Endodermal cell (in vitro differentiated cells): ENCODE results near the gene ASTN2. TPM values are rescaled to one million over a fixed set of nuclear protein-coding genes. Genes with fewer than 3 reads are reported as not detected.

ENCODE experiments used
- DNase-seq: peaks from one replicate; pipeline ENCODE4 v3.0.0-alpha.2; 2017
- H3K27ac ChIP-seq: 2 replicates; pipeline ENCODE4 v1.5.1; 2013; ENCODE audit warnings: mild to moderate bottlenecking, low read depth, low read length, moderate library complexity
- H3K27me3 ChIP-seq: 2 replicates; pipeline ENCODE4 v1.6.1; 2013; ENCODE audit warnings: mild to moderate bottlenecking, low read length, moderate library complexity; ENCODE audit not compliant: insufficient read depth, control insufficient read depth, poor library complexity, severe bottlenecking
- H3K36me3 ChIP-seq: 2 replicates; pipeline ENCODE4 v1.7.0; 2013; ENCODE audit warnings: mild to moderate bottlenecking, low read length, moderate library complexity; ENCODE audit not compliant: control insufficient read depth, insufficient read depth
- H3K4me1 ChIP-seq: one replicate; pipeline ENCODE4 v1.7.0; 2013; ENCODE audit warnings: low read length; ENCODE audit not compliant: control insufficient read depth, insufficient read depth
- H3K4me3 ChIP-seq: 2 replicates; pipeline ENCODE4 v1.5.1; 2013; ENCODE audit warnings: mild to moderate bottlenecking, low read length, moderate library complexity
- H3K9ac ChIP-seq: 2 replicates; pipeline ENCODE4 v1.6.1; 2013; ENCODE audit warnings: mild to moderate bottlenecking, low read length, moderate library complexity; ENCODE audit not compliant: poor library complexity, severe bottlenecking; ENCODE audit errors: extremely low read depth
- H3K9me3 ChIP-seq: 2 replicates; pipeline ENCODE4 v1.6.1; 2013; ENCODE audit warnings: mild to moderate bottlenecking, low read length, moderate library complexity; ENCODE audit not compliant: control insufficient read depth
- H3K27ac Mint-ChIP-seq: 2 replicates; pipeline ENCODE4 v1.8.0; 2020; ENCODE audit warnings: mixed read lengths
- H3K27me3 Mint-ChIP-seq: 2 replicates; pipeline ENCODE4 v1.8.0; 2021; ENCODE audit warnings: mild to moderate bottlenecking, mixed read lengths; ENCODE audit not compliant: insufficient read depth
- H3K36me3 Mint-ChIP-seq: 2 replicates; pipeline ENCODE4 v1.8.0; 2020; ENCODE audit warnings: low read depth, mixed read lengths
- H3K4me1 Mint-ChIP-seq: 2 replicates; pipeline ENCODE4 v1.8.0; 2020; ENCODE audit warnings: mixed read lengths
- H3K4me3 Mint-ChIP-seq: 2 replicates; pipeline ENCODE4 v1.8.0; 2020; ENCODE audit warnings: mild to moderate bottlenecking, moderate library complexity, mixed read lengths
- H3K9me3 Mint-ChIP-seq: 2 replicates; pipeline ENCODE4 v1.8.0; 2020; ENCODE audit warnings: mild to moderate bottlenecking, mixed read lengths
- CTCF ChIP-seq: fragments of 200-600 bp; sonication (generic); conservative IDR thresholded peaks from 2 replicates; pipeline ENCODE4 v1.5.0; 2021; ENCODE audit warnings: antibody characterized with exemption, mild to moderate bottlenecking
- WGBS, 2 experiments: methylation state at CpG; one replicate each; pipeline versions ENCODE4 v1.1.5 to v1.1.7; 2013; ENCODE audit warnings: missing lambda C conversion rate in 2 of 2, mixed read lengths in 1 of 2; ENCODE audit not compliant: insufficient coverage in 1 of 2, insufficient read length in 1 of 2; 5-methylcytosine and 5-hydroxymethylcytosine counted together
- total RNA-seq, 2 donors: library from RNA; stranded (reverse); fragmentation: NEBNext Ultra II Directional in 1 of 2; extraction: Animal tissue kit (Norgen Biotek cat#: 25700) in 1 of 2; gene quantifications; 2 replicates in 1 of 2; 3 replicates in 1 of 2; pipeline ENCODE4 v1.2.1, GENCODE V29; 2021

ASTN2 gene
- total RNA-seq, 2 donors from 2014 or later: 8.9 to 10.4 TPM

DNA sequence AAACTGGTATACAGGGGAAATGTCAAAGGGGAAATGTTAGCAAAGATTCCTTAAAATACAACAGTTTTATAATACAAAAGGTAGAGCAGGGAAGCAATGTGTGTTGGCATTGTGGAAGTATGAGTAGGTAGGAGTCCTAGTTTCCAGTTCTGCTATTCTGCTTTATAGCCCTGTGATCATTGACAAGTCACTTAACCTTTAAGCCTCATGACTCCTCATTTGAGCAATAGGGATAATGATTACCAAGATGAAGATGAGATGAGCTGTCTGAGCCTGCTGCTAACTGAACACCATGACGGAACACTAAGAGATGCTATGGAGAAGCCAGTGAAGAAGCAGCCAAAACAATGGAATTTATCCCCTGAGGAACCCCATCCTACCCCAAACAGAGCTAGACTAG, 1009.5 kb downstream of the ASTN2 start:
- no peak for TF ChIP-seq CTCF
- H3K36me3 ChIP-seq: no peaks in the 10 kb centered on the region
- Mint-ChIP-seq H3K27me3 (peaks cover 42% of the 10 kb centered on the region), H3K9me3 (no peaks in the 10 kb centered on the region), H3K4me1 (no peaks in the 10 kb centered on the region), H3K36me3 (no peaks in the 10 kb centered on the region), H3K27ac (no peak overlapping the region), H3K4me3 (no peak overlapping the region)
- no peak overlapping the region for H3K4me3 ChIP-seq
- H3K9ac ChIP-seq: no peak overlapping the region
- no peak overlapping the region for H3K27ac ChIP-seq
- WGBS, 2 experiments: 93 to 100% methylated on average over 1 of the region's 1 CpG
- H3K4me1 ChIP-seq: no peaks in the 10 kb centered on the region
- peaks cover 59% of the 10 kb centered on the region for H3K27me3 ChIP-seq
- DNase-seq: no peak
- no peaks in the 10 kb centered on the region for H3K9me3 ChIP-seq

DNA sequence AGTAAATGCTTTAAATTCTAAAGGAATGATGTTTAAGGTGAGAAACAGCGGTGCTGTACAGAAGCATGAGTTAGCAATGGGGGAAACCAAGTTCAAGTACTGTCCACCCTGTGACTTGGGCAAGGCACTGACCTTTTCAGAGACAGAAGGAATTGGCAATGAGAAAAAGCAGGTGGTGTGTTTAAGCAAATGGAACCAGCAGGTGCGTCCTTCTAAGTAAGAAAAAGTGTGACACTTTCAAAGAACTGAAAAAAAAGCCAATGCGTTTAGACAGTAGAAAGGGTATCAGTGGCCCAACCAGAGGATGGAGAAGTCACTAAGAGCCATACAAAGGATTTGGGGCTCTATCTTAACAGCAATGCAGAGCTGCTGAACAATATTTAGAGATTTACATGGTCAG, 1010.6 kb downstream of the ASTN2 start:
- TF ChIP-seq CTCF: no peak
- no peaks in the 10 kb centered on the region for H3K36me3 ChIP-seq
- peaks cover 48% of the 10 kb centered on the region for H3K27me3 ChIP-seq
- Mint-ChIP-seq H3K27ac (no peak overlapping the region), H3K27me3 (peaks cover 33% of the 10 kb centered on the region), H3K9me3 (no peaks in the 10 kb centered on the region), H3K4me1 (no peaks in the 10 kb centered on the region), H3K4me3 (no peak overlapping the region), H3K36me3 (no peaks in the 10 kb centered on the region)
- H3K9ac ChIP-seq: no peak overlapping the region
- H3K4me3 ChIP-seq: no peak overlapping the region
- no peak overlapping the region for H3K27ac ChIP-seq
- DNase-seq: no peak
- no peaks in the 10 kb centered on the region for H3K9me3 ChIP-seq
- 92 to 100% methylated on average over 3 of the region's 3 CpGs for WGBS, 2 experiments
- no peaks in the 10 kb centered on the region for H3K4me1 ChIP-seq

- no peak for DNase-seq
- Histone ChIP-seq H3K9me3 (no peaks in the 10 kb centered on the region), H3K9ac (no peak overlapping the region), H3K27ac (no peak overlapping the region), H3K4me3 (no peak overlapping the region), H3K4me1 (no peaks in the 10 kb centered on the region), H3K27me3 (peaks cover 41% of the 10 kb centered on the region), H3K36me3 (no peaks in the 10 kb centered on the region)
- Mint-ChIP-seq H3K27me3 (peaks cover 28% of the 10 kb centered on the region), H3K27ac (no peak overlapping the region), H3K9me3 (no peaks in the 10 kb centered on the region), H3K36me3 (no peaks in the 10 kb centered on the region), H3K4me3 (no peak overlapping the region), H3K4me1 (no peaks in the 10 kb centered on the region)
- no peak for TF ChIP-seq CTCF
These were observed 1011.7 kb downstream of the ASTN2 start for GRCh38 chr9:116403171-116403570.
